ENCODE results near the gene RPL7L1. TPM values are rescaled to one million over a fixed set of nuclear protein-coding genes. Genes with fewer than 3 reads are reported as not detected.

The RPL7L1 gene
- total RNA-seq, 1 donor = 157 TPM

DNA sequence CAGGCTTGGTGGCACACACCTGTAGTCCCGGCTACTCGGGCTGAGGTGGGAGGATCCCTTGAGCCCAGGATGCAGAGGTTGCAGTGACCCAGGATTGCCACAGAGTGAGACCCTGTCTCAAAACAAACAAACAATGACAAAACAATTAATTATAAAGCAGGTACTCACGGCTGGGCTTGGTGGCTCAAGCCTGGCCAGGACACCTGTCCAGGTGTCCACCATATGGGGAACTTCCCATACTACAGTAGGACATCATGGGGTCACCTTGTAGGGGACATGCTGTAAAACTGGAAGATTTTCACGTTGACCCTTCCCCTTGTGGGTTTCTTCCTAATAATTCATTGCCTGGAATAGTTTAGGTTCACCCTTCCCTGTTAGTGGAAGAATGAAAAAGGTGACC, 30.7 kb upstream of the RPL7L1 start:
- no peak for DNase-seq (ENCODE audit: low read depth)
- no peak for TF ChIP-seq CTCF (IDR thresholded peaks at IDR 0.05; ENCODE audit: insufficient read depth, low read depth, low read length)
- H3K4me3 ChIP-seq (ENCODE audit: low read depth, low read length) = no peak overlapping the region

DNA sequence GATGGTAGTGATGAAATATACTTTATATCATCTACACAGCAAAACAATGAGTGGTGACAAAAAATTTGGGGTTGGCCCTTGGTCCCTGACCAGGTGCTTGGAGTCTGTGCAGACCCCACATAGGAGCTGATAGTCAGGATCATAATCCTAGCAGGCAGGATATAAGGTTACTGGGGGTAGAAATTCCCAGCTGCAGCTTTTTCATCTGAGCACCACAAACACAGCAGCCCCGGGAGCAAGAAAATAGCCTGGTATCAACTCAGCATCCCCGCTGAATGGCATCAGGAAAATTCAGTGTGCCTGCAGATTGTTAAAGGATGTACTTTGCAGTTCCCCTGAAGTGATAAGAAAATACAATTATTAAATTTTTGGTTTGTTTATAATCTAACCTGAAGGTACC, 27.8 kb upstream of the RPL7L1 start:
- no peak for DNase-seq (ENCODE audit: low read depth)
- no peak overlapping the region for H3K4me3 ChIP-seq (ENCODE audit: low read depth, low read length)
- no peak for TF ChIP-seq CTCF (IDR thresholded peaks at IDR 0.05; ENCODE audit: insufficient read depth, low read depth, low read length)

- no peak for TF ChIP-seq CTCF (IDR thresholded peaks at IDR 0.05; ENCODE audit: insufficient read depth, low read depth, low read length)
- H3K4me3 ChIP-seq (ENCODE audit: low read depth, low read length) = no peak overlapping the region
- no peak for DNase-seq (ENCODE audit: low read depth)
Observed at GRCh38 chr6:42860036-42860435, 19.4 kb upstream of the RPL7L1 start.

GRCh38 chr6:42860481-42860880, 18.9 kb upstream of the RPL7L1 start:
- no peak for TF ChIP-seq CTCF (IDR thresholded peaks at IDR 0.05; ENCODE audit: insufficient read depth, low read depth, low read length)
- no peak overlapping the region for H3K4me3 ChIP-seq (ENCODE audit: low read depth, low read length)
- DNase-seq (ENCODE audit: low read depth) = no peak

DNA sequence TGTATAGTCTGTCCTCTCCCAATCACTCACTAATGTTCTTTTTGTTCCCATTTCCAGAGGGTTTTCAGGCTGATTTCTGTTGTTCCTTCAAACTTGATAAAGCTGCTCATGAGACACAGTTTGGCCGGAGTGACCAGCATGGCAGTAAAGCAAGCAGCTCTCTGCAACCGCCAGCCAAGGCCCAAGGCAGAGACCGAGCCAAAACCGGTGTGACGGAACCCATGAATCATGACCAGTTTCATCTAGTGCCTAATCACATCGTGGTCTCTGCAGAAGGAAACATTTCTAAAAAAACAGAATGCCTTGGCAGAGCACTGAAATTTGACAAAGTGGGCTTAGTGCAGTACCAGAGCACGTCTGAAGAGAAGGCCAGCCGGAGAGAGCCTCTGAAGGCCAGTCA, 14.8 kb upstream of the RPL7L1 start:
- no peak overlapping the region for H3K4me3 ChIP-seq (ENCODE audit: low read depth, low read length)
- no peak for TF ChIP-seq CTCF (IDR thresholded peaks at IDR 0.05; ENCODE audit: insufficient read depth, low read depth, low read length)
- DNase-seq (ENCODE audit: low read depth) = no peak

DNA sequence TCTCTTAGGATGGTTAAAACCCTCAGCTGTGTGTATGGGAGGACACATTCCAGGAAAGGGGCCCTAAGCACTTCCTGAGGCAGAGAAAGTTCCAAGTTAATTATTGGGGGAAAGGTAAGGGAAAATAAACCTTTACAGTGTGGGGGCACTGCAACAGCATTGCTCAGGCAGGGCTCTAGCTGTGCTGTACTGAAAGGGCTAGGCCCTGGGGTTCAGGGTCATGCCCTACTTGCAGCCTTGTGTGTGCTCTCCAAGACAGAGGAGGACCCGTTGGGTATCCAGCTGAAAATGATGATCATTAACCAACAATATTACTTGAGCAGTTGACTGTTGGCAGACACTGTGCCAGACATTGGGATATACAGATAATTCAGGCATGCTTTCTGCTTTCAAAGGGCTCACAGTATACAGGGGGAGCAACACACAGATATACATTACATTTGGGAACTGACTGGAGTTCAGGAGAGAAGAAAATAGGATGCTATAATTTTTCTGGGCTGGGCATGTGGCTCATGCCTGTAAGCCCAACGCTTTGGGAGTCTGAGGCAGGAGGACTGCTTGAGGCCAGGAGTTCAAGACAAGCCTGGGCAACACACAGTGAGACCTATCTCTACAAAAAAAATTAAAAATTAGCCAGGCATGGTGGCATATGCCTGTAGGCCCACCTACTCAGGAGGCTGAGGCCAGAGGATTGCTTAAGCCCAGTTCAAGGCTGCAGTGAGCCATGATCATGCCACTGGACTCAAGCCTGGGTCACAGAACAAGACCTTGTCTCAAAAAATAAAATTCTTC, 9.1 kb upstream of the RPL7L1 start:
- TF ChIP-seq CTCF (IDR thresholded peaks at IDR 0.05; ENCODE audit: insufficient read depth, low read depth, low read length) = no peak
- no peak for DNase-seq (ENCODE audit: low read depth)
- H3K4me3 ChIP-seq (ENCODE audit: low read depth, low read length) = no peak overlapping the region

DNA sequence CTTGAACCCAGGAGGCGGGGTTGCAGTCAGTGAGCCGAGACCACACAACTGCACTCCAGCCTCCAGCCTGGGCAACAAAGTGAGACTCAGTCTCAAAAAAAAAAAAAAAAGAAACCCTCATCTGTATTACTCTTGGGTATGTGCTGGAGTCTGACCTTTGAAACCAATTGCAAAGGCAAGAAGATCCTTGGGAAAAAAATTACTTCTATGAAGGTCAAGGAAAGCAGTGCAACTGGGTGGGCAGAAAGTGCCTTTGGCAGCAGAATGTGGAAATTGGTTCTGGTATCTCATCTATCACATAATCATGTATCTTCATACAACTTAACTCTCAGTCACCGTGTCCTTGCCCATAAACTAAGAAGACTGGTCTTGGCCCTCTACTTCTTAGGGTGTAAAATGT, 7.7 kb upstream of the RPL7L1 start:
- no peak for DNase-seq (ENCODE audit: low read depth)
- no peak overlapping the region for H3K4me3 ChIP-seq (ENCODE audit: low read depth, low read length)
- TF ChIP-seq CTCF (IDR thresholded peaks at IDR 0.05; ENCODE audit: insufficient read depth, low read depth, low read length) = no peak
